A204.1 (cell line): Measurements from ENCODE around the gene TGDS.

Source experiments
- FAIRE-seq: peaks from 2 replicates; lab custom pipeline; 2012; peaks lifted over from hg19 to GRCh38; lab: Jason Lieb, UNC

Gene TGDS

DNA sequence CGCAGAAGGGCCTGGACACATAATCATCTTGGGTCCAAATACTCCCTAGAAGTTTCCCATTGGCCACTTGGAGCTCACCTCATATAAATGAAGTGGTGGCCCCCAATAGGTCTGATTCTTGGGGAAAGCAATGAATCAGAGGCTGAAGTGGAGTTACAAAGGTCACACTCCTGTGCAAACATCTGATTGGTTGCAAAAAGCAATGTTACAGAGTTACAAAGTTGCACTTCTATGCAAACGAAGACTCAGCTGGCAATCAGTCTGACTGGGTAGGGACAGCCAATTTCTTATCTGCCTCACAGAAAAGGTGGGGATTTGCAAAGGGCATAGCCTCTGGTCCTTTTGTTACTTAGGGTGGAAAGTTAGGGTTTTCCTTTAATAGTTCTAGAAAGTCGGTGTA, 3.9 kb upstream of the TGDS start:
- FAIRE-seq, result no peak

DNA sequence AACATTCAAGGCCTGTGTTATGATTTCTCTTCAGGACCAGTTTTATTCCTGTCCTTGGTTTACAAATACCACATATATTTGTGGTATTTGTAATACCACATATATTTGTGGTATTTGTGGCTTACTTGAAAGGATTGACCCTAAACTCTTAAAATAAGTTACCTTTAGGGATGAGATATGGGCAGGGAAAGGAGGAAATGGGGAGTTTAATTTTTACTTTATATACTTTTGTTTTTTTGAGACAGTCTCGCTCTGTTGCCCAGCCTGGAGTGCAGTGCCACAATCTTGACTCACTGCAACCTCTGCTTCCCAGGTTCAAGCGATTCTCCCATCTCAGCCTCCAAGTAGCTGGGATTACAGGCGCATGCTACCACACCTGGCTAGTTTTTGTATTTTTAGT, 2.3 kb upstream of the TGDS start:
- no peak for FAIRE-seq

DNA sequence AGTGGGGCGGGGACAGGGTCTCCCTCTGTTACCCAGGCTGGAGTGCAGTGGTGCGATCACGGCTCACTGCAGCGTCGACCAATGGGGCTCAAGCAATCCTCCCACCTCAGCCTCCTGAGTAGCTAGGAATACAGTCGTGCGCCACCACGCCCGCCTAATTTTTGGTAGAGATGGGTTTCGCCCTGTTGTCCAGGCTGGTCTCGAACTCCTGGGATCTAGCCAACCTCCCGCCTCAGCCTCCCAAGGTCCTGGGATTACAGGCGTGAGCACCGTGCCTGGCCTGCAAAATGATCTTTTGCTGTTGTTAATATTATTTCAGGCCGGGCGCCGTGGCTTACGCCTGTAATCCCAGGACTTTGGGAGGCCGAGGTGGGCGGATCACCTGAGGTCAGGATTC, 621 bp upstream of the TGDS start:
- FAIRE-seq, result no peak

DNA sequence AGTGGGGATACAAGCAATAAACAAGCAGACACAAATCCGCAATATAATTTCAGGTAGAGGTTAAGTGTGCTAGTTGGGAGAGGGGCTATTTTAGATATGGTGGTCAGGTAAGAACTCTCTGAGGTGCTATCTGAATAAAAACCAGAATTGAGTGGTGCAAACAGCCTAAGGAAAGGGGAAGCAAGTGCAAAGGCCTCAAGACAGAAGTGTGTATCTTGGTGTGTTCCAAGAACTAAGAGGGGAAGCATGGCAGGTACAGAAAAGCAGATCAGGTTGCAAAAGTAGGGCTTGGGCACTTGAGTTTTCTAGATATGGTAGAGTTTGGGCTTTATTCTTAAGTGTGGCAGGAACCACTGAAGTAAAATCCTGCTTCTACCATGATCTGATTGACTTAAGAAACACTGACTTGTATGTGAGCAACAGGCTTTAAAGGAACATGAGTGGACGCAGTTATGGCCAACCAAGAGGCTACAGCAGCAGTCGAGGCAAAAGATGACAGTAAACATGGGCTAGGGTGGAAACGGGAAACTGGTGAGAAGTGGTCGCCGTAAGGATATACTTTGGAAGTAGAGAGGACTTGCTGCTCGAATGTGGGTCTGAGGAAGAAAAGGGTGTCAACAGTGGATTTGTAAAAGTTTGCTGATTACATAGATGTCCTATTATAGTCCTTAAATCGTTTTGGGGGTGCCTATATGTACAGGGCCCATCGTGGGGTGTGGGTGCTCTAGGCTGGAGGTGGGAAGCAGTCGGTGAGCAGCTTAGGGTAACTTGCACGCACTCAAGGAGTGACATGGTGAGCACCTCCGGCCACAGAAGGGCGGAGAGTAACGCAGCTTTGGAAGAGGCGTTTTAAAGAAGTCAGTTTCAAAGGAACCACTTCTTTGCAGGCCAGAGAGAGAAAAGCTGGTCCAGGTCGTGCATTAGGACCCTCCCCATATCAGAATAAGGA, 677 bp downstream of the TGDS start:
- FAIRE-seq, result no peak

DNA sequence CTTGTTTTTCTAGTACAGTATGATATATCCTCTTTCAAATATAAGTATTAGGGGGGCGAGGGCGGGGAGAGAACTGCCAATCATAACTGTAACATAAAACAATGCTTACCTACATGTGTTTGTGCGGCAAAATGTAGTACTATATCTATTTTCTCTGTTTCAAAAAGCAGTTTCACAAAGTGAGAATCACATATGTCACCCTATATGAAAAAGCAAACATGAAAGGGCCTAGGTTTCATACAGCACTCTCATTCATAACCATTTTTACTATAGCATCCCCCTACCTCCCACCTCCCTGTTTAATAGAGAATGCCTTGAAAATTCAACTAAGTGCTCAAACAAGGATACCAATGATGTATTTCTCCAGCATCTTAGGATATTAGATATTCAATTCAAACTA, 5.2 kb downstream of the TGDS start:
- no peak for FAIRE-seq

DNA sequence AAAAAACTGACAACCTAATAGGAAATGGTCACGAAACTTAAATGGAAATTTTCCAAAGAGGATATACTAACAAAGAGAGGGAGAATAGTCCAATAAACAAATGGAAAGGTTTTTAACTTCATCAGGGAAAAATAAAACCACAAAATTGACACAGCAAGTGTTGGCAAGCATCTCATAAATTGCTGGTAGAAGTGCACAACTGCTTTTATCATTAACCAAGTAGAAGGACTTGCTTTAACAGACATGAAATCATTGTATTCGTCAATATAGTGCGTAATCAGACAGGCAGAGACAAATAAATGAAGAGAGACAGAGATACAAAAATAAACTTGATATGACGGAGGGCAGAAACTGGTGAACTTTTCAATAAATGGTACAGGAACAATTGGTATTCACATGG, 7.4 kb downstream of the TGDS start:
- no peak for FAIRE-seq

DNA sequence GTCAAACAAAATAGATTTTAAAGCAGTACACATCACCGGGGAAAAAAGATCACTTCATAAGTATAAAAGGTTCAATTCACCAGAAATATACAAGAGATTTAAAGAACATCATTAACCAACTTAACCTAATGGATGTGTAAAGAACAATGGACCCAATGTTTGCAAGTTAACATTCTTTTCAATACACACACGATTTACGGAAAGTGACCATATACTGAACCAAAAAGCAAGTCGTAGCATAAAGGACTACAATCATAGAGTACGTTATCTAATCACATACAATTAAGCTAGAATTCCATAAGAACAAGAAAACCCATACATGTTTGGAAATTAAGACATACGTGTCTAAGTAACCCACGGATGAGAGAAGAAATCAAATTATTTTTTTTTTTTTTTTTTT, 9.6 kb downstream of the TGDS start:
- no peak for FAIRE-seq

DNA sequence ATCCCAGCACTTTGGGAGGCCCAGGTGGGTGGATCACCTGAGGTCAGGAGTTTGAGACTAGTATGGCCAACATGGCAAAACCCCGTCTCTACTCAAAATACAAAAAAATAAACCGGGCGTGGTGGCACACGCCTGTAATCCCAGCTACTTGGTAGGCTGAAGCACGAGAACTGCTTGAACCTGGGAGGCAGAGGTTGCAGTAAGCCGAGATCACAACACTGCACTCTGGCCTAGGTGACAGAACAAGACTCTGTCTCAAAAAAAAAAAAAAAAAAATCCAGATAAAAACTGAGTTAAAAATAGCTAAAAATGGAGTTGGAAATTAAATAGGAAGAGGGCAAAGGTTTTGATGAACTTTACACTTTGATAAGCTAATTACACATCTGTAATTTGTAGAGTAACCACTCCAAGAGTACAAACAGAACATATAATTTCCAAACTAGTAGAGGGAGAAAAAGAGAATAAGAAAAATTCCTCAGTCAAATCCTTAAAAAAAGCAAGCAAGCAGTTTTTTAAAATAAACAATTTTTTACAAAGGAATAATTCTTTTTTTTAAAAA, 10.3 kb downstream of the TGDS start:
- no peak for FAIRE-seq

DNA sequence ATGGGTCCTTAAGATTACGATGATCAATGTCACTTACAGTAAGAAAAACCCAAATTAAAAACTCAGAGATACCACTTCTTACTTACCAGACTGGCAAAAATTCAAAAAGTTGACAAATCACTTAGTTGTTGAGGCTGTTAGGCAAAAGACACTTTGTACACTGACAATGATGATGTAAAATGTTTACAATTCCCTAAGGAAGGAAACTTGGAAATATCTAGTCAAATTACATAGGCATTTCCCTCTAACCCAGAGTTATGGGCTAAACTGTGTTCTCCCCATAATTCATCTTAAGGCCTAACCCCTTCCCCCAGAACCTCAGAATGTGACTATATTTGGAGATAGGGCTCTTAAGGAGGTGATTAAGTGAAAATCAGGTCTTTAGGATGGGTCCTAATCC, 12.0 kb downstream of the TGDS start:
- no peak for FAIRE-seq

DNA sequence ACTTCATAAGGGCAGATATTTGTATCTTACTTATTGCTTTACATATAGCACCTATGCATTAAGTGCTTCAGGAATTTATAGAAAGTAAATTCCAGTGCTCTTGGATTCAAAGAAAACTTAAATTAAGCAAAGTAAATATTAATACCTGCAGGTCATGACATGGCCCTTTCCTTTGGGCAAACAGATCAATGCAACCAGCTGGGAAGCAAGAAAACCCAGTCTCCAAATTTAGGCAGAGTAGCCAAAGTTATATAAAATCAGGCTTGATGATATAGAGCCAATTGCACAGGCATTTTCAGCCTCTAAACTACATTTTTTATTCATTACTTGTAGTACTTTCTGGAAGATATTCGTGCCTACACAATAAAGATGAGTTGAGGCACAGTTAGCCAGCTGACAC, 16.9 kb downstream of the TGDS start:
- no peak for FAIRE-seq

DNA sequence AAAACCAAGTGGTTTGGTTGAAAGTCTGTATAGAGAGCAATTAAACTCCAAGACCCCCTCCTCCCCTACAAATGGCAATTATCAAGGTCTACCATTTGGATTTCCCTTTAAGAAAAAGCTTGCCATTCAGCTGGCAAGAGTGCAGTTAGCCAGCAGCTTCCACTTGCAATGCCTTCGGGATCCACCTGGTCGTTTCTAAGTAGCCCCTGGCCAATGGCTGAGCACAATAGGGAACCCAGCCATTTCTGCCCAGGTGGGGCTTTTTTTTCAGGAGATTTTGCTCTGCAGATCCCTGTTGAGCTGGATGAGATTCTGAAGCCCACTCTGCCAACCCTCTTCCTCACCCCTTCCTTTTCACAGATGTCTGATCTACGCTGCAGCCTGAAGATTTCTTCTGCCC, 26.3 kb downstream of the TGDS start:
- FAIRE-seq, result no peak

DNA sequence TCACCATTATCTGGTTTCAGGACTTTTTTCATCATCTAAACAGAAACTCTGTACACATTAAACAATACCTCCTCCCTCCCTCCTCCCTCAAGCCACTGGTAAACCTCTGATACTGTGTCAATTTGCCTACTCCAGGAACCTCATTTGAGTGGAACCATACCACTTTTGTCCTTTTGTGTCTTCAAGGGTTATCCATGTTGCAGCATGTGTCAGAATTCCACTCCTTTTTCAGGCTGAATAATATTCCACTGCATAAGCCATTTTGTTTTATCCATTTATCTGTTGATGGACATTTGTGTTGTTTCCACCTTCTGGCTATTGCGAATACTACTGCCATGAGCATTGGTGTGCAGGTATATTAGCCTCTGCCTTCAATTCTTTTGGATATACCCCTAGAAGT, 27.5 kb downstream of the TGDS start:
- no peak for FAIRE-seq

DNA sequence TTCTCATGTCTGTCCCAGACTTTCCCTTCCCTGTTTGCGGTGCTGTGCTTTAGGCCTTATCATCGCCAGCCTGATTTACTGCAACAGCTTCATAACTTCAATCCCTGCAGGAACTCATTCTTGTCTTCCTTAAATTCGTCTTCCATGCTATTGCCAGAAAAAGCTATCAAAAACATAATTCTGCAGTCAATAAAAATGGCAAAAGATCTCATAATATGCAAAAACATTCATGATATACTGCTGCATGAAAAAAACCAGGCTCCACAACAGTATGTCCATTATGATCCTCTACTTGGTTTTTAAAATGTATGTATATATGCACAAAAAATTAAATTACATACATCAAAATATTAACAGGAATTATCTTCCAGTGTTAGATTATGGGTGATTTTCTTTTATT, 28.4 kb downstream of the TGDS start:
- FAIRE-seq, result peak; percentile 19

DNA sequence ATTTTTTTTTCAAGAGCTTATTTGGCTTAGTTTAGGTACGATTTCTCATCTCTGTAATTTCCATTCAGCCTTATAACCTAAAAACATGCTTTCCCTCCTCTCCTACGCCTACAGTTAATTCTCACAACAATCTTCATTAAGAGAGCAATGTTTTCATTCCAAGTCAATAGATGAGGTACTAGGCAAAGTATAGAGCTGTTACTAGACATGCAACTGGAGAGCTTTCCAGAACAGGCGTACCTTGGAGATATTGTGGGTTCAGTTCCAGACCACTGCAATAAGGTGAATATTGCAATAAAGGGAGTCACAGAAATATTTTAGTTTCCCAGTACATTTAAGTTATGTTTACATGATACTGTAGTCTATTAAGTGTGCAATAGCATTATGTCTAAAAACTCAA, 34.8 kb downstream of the TGDS start:
- FAIRE-seq, result no peak

DNA sequence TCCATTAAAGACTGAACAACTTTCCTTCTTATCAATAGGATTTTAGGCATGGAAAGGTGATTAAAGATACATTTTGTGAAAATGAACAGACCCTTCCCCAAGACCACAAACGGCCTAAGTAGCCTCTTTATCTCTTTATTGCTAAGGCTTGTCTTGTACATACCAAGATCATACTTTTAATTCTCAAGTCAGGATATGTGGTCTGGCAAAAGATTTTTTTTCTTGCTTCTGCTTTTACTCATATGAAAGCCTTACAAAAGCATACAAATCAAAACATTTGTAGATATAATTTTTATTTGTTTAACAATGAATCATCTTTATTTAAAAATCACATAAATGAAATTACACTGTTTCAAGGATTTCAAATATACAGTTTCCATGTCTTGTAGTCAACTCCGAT, 35.8 kb downstream of the TGDS start:
- no peak for FAIRE-seq

DNA sequence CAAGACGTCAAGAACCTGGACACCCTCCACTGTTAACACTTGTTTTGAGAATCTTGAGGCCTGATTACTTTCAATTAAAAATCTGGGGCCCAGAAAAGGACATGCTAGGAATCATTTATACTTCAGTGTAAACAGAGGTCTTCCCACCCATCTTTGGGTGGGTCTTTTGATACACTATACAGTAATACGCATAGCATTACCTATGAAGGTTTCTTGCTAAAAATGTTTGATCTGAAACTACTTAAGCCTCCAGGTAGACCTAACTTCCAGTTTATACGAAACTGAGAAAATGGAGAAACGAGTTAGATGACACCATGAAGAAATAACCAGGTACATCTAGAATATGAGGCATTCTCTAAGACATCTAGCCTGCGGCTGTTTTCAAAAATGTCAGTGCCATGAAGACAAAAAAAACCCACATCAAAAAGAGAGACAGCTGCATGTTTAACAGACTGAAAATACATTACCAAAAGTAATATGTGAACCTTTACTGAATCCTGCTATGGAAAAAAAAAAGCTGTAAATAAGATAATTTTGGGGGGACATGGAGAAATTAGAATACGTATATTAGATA, 36.6 kb downstream of the TGDS start:
- FAIRE-seq, result no peak

DNA sequence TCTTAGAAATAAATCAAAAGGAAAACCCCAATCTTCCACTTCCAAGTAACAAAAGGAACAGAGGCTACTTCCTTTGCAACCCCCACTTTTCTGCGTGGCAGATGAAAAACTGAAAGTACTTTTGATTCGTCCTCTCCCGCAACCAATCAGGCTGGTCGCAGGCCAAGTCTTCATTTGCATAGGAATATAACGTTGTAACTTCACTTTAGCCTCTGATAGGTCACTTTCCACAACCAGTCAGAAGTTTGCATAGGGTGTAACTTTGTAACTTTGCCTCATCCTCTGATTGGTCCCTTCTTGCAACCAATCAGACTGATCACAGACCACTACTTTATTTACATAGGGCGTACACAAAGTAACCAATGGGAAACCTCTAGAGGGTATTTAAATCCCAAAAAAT, 37.2 kb downstream of the TGDS start:
- FAIRE-seq, result no peak

DNA sequence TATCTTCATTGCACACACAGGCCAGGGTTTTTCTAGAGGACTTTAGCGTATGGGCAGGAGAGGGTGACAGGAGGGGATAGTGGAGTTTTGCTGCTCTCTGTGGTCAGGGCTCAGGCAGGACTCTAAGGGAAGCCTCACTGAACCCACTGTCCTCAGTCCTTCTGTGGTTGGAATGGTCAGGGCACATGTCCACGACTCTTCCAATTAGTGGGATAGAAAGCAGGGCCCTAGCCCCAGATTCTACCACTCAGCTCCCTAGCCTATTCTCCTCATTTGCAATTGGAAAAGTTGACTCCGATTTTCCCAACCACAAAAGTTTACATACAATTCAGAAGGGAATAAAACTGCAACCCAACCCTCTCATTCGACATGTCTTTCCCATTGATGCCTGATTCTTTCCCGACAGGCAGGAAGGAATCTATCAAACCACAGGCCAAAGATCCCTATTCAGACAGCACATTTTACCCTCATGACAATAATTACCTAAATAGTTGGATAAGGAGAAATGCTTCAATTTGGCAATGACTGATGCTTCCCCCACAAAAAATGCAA, 38.2 kb downstream of the TGDS start:
- FAIRE-seq, result no peak

DNA sequence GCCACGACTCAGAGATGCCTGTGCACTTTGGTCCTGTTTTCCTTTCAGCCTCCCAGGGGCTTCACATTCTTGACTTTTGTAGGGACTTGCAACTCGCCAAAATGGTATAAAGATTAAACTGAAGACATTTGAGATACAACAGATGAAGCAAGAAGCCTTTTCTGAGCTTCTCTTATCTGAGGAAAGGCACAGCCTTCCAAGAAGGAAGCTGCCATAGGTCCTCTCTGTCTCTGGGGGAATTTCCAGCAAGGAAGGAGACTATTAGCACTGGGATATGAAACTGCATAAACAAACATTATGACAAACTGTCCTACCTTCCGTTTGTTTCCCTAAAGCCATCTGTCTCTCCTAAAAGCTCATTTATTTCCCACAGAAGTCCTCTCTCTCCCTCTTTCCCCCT, 39.3 kb downstream of the TGDS start:
- FAIRE-seq, result no peak

DNA sequence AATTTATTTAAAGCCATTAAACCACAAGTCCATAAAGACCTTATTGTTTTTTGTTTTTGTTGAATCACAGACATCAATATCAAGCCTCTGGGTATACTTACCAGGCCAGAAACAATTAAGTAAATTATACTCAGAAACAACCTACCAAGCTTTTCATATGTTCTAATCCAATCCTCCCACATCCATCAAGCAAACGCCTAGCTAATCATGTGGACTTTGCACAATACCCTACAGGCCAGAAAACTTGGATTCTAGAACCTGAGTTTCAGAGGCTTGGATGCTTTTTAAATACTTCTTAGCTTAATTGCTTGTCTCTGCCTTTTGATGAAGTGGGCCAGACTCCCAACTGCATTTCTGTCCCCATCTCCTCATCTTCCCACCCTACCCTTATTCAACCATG, 39.9 kb downstream of the TGDS start:
- no peak for FAIRE-seq

DNA sequence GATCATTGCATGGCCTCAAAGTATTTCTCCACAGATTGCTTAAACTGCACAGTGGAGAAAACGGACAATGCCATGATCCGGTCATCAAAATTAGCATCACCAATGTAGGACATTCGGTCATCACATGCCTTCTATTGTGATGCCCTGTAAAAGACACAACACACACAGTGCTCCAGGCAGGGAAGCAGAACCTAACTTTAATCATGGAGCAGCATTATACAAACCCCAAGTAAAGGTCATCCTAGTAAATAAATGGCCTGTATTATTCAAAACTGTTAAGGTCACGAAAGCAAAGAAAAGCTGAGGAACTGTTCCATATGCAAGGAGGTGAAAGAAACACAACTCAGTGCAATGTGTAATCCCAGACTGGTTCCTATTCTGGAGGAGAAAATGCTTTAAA, 42.2 kb downstream of the TGDS start:
- no peak for FAIRE-seq

DNA sequence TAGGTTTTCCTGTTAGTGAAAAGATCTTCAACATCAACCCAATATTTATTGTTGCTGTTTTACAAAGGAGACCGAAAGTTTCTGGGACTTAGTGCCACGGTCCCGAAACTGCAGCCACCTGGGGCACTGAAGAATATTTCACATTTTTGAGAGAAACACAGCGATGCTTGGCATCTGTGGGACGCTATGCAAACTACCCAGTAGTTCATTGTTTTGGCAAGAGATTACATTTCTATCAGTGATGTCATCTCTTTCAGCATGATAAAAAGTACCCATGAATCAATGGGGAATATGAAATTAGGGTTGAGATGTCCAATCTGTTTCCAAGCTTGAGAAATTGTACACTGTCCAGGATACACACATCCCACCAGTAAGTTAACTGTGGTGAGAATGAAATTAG, 43.9 kb downstream of the TGDS start:
- FAIRE-seq, result no peak

DNA sequence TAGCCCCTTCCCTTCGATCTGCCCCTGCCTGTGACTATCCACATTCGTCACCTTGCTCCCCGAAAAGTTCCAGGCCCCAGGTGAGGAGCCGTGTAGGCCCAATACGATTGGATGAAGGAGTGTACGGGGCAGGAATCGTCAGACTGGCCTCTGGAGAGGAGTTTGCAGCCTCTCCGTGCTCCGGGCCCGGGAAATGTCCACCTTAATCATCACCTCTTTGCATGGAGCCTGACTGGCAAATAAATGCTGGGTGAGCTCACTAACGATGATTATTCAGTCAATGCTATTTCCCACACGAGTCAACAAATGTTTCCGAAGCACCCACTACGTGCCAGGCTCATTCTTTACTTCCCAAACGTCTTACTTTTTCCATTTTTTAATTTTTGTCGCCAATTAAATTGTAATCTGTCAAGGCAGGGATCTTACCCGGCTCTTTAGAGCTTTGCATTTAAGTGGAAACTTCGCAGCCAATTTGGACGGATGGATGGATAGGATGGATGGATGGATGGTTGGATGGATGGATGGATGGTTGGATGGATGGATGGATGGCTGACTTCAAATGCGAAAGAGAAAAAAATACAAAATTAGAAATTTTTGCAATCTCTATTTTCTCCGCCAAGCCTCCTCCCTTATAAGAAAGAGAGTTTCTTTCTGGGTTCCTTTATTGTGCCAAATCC, 45.8 kb downstream of the TGDS start:
- FAIRE-seq, result no peak
